Measurements from ENCODE around the gene OR1K1. TPM values are rescaled to one million over a fixed set of nuclear protein-coding genes. Genes with fewer than 3 reads are reported as not detected.

OR1K1 gene, protein sequence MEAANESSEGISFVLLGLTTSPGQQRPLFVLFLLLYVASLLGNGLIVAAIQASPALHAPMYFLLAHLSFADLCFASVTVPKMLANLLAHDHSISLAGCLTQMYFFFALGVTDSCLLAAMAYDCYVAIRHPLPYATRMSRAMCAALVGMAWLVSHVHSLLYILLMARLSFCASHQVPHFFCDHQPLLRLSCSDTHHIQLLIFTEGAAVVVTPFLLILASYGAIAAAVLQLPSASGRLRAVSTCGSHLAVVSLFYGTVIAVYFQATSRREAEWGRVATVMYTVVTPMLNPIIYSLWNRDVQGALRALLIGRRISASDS
- not detected for total RNA-seq
- long read RNA-seq = 0 reads

DNA sequence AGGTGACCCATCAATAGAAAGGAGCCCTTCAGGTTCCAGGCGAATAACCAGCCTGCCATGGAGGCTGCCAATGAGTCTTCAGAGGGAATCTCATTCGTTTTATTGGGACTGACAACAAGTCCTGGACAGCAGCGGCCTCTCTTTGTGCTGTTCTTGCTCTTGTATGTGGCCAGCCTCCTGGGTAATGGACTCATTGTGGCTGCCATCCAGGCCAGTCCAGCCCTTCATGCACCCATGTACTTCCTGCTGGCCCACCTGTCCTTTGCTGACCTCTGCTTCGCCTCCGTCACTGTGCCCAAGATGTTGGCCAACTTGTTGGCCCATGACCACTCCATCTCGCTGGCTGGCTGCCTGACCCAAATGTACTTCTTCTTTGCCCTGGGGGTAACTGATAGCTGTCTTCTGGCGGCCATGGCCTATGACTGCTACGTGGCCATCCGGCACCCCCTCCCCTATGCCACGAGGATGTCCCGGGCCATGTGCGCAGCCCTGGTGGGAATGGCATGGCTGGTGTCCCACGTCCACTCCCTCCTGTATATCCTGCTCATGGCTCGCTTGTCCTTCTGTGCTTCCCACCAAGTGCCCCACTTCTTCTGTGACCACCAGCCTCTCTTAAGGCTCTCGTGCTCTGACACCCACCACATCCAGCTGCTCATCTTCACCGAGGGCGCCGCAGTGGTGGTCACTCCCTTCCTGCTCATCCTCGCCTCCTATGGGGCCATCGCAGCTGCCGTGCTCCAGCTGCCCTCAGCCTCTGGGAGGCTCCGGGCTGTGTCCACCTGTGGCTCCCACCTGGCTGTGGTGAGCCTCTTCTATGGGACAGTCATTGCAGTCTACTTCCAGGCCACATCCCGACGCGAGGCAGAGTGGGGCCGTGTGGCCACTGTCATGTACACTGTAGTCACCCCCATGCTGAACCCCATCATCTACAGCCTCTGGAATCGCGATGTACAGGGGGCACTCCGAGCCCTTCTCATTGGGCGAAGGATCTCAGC is at the start of gene OR1K1:
Gene OR1K1, plus strand, starts transcription at position 58 of the 995 bp plus-strand sequence. Its CDS starts 0 bp downstream, at position 58.
- DNase-seq (ENCODE audit: low spot score) = peak; percentile 71

DNA sequence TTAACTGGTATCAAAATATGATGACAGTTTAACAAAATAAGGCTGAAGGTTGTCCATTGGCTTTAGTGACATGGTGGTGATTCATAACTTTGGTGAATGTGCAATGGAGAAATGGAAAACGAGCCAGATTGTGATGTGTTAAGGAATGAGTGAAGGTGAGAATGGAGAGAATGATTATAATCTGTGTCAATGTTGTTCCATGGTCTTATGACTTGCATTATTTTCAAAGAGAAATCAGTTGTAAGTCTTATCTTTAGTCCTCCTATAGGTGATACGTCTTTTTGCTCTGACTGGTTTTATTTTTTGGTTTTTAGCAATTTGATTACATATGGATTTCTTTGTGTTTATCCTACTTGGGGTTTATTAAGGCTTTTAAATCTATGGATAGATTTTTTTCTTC is 45.1 kb upstream of the OR1K1 start:
- no peak for DNase-seq (ENCODE audit: low spot score)

DNA sequence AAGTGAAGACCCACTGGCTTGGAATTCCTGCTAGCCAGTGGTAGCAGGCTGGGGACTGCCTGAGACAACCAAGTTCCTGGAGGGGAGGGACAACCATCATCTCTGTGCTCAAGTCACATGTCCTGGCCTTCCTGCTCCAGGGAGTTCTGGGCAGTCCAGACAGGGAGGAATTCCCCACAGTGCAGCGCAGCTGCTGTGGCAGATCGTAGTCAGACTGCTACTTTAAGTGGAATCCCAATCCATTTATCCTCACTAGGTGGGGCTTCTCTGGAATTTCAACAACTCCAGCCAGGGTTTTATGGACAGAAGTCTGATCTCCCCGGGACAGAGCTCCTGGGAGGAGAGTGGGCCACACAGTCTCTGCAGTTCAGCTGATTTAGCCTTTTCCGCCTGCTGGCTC is 32.1 kb upstream of the OR1K1 start:
- no peak for DNase-seq (ENCODE audit: low spot score)

DNA sequence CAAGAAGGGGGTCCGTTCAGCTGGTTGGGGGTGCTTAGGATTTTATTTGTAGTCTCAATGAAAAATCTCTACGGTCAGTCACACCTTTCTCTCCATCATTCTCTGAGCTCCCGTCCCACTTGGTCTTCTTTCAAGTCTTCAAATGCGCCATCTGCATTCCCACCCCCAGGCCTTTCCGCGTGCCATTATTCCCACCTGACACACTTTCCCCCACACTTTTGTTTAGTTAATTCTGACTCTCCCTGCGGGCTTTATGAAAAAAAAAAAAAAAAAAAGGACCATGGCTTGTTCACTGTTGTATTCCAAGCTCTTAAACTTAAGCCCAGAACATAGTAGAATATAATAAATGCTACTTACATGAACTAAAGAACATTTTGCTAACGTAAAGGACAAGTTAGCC is 22.9 kb upstream of the OR1K1 start:
- DNase-seq (ENCODE audit: low spot score) = no peak

DNA sequence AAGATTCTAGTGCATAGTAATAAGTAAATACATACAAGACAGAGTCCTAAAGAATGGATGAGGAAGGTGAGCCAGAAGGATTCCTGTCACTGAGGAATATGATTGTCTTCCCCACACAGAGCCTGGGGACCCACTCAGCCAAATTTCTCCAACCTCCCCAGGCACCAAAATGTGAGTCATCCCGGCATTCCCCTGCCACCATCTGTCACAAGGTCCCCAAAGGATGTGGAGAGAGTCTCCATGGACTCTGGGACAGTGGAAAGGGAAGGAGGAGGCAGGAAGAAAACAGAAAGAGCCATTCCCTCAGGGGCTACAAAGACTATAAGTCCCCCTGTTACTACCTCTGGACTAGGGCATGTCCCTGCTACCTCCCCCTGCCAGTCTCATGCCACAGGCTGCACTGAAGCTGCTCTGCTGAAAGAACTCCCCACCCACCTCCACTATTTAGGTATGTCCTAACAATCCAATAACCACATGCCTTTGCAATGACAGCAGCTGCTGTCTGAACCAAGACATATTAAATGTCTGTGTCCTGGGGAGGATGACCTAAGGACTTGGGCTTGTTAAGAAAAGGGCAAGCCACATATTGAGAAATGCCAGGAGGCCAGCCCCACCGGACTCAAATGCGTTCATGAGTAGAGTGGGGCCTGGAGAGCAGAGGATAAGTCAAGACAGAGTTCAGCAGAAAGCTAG is 21.8 kb upstream of the OR1K1 start:
- DNase-seq (ENCODE audit: low spot score) = no peak

DNA sequence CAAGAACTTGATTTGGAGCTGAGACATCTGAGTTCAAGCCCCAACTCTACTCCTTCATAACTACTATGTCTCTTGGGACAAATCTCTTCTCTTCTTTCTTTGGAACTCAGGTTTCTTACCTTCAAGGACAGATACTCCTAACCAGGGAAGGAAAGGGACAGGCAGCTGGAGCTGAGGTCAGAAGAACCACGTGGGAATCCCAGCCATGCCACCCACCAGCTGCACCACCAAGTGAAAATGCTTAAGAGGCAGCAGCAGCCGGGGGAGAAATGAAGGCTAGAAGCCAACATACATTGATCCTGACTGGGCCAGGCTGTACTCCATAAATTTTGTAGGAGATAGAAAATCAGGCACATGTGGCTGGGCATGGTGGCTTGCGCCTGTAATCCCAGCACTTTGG is 20.7 kb upstream of the OR1K1 start:
- no peak for DNase-seq (ENCODE audit: low spot score)

DNA sequence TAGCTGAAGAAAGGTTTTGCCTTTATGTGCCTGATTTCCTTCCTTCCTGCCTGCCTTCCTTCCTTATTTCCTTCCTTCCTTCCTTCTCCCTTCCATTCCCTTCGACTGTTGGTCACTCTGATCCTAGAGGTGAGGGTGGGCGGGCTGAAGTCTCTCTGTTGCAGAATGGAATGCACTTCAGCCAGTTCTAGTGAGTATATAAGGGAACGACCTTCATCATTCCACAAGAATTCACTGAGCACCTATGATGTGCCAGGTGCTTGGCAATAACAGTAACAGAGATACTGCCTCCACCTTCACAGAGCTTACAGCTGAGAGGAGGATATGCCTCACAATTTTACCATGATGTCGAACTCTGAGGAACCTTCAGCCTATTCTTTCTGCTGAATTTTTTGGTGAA is 19.9 kb upstream of the OR1K1 start:
- DNase-seq (ENCODE audit: low spot score) = no peak

DNA sequence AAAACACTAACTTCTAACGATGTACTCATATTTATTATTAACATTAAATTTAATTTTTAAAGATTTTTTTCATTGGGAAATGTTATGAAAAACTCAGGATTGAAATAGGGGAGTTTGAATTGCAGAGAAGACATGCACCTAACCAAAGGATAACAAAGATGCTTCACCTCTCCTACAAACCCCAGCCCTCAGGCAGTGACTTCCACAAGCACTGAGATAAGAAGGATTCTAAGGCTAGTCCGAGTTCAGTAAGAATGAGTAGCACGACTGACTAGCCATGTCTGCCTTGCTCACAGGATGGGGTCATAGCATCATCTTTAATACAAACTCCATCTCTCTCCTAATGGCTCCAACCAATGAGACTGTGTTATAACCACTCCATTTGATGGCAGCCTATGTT is 18.3 kb upstream of the OR1K1 start:
- DNase-seq (ENCODE audit: low spot score) = no peak

DNA sequence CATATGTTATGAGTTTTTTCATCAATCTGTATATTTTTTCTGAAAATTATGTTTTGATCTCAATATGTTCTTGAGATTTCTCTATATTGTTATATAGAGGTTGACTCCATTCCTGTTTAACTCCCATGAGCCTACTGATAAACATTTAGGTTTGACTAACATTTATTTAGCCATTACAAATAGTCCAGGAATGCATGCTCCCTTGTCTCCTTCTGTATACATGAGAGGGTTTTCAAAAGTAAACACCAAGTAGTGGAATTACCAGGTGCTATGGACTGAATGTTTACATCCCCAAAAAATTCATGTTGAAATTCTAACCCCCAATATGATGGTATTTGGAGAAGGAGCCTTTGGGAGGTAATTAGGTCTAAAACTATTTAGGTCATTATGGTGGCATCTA is 14.7 kb upstream of the OR1K1 start:
- no peak for DNase-seq (ENCODE audit: low spot score)

DNA sequence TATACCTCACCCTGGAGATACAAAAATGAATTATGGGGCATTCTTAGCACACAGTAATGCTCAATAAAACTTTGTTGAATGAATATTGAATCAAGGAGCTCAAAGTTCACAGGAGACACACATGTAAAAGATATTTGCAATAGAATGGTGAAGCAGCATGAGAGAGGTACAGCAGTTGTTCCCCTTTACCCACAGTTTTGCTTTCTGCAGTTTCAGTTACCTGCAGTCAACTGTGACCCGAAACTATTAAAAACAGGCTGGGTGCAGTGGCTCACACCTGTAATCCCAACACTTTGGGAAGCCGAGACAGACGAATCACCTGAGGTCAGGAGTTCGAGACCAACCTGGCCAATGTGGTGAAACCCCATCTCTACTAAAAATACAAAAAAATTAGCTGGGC is 13.6 kb upstream of the OR1K1 start:
- no peak for DNase-seq (ENCODE audit: low spot score)

DNA sequence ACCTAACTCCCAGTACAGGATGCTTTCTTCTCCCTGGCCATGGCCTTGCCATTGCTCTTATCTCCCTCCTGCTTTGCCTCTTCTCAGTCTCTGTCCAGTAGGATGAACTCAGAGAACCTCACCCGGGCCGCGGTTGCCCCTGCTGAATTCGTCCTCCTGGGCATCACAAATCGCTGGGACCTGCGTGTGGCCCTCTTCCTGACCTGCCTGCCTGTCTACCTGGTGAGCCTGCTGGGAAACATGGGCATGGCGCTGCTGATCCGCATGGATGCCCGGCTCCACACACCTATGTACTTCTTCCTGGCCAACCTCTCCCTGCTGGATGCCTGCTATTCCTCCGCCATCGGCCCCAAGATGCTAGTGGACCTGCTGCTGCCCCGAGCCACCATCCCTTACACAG is 11.1 kb upstream of the OR1K1 start, which contains the start of gene OR5C1:
Gene OR5C1, plus strand, starts transcription at position 103 of the 400 bp plus-strand sequence. Its CDS starts 0 bp downstream, at position 103.
- DNase-seq (ENCODE audit: low spot score) = no peak

DNA sequence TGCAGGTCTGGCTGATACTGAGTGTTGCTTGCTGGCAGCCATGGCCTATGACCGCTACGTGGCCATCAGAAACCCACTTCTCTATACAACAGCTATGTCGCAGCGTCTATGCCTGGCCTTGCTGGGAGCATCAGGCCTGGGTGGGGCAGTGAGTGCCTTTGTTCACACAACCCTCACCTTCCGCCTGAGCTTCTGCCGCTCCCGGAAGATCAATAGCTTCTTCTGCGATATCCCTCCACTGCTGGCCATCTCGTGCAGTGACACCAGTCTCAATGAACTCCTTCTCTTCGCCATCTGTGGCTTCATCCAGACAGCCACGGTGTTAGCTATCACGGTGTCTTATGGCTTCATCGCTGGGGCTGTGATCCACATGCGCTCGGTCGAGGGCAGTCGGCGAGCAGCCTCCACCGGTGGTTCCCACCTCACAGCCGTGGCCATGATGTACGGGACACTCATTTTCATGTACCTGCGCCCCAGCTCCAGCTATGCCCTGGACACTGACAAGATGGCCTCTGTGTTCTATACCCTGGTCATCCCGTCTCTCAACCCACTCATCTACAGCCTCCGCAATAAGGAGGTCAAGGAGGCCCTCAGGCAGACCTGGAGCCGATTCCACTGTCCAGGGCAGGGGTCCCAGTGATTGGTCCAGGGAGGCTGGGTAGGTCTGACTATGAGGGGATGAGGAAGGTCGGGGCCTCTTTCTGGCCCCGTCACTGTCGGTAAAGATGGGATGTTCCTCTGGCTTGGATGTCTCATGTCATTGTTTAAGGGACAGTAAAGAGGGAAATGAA is 10.5 kb upstream of the OR1K1 start:
- no peak for DNase-seq (ENCODE audit: low spot score)

DNA sequence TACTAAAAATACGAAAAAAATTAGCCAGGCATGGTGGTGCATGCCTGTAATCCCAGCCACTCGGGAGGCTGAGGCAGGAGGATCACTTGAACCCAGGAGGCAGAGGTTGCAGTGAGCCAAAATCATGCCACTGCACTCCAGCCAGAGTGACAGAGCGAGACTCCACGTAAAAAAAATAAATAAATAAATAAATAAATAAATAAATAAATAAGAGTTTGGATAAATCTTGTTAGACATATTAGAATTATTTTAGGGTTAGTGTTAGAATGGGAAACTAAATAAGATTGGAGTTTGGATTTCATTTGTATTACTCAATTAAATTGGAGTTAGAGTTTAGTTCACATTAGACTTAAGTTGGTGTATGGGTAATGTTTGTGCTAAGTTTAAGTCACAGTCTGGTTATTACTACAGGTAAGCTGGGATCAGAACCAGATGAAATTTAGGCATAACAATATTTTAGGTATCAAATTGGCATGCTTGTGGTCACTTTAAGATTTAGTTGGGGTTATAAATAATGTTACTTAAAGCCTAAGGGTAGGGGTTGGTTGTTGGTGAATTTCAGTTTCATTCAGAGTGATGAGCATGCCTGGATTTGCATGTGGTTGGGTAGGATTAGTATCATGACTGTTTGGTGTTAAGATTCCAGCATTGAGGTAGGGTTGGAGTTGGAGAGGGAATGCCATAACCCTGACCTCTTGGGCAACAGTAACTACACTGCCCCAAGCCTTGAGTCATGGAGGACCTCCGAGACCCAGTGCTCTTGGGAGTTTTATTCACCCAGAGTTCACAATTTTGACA is 7.9 kb upstream of the OR1K1 start:
- DNase-seq (ENCODE audit: low spot score) = no peak

DNA sequence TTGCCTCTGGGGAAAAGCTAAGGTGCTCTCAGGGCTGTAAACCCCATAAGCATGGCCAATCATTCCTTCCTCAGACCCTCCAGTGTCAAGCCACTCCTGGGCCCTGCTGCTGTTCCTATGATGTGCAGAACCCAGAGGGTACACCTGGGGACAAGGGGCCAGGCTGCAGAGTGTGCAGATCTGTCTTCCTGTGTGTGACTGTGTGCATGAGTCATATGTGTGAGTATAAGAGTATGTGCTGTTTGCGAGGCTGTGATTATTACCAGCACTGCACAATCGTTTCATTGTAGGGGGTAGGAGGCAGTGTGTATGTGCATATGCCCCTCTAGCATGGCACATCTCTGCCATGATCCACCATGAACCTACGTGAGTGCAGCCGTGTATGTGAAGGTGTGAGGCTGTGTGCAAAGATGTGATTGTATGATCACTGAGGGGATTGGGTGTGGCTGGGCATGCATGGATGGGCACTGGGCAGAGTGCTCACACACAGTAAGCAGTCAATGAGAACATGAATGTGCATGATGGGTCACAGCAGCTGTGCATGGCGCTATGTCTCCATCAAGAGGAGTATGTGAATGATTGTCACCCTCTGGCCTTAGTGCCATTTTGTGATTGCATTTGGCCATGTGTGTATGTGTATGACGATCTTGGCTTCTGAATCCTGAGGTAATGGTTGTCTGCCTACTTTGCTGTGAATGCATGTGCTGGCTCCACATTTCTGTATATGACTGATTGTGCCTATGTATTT is 2.4 kb upstream of the OR1K1 start:
- DNase-seq (ENCODE audit: low spot score) = no peak

DNA sequence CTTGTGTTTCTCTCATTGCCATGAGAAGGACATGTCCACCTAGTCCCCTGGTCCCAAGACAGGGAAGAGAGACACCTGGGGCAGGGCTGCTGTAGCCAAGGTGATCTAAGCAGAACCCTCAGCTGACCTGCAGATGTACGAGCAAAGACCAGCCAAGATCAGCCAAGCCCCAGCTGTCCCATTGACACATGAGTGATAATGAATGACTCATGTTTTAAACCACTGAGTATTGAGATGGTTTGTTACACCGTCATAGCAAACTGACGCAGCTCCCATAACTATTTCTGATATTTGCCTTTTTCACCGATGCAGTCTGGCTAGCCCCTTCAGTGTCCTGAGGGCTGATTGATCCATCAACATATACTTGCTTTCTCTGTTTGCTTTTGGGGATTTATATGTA is 6.7 kb downstream of the OR1K1 start:
- no peak for DNase-seq (ENCODE audit: low spot score)

DNA sequence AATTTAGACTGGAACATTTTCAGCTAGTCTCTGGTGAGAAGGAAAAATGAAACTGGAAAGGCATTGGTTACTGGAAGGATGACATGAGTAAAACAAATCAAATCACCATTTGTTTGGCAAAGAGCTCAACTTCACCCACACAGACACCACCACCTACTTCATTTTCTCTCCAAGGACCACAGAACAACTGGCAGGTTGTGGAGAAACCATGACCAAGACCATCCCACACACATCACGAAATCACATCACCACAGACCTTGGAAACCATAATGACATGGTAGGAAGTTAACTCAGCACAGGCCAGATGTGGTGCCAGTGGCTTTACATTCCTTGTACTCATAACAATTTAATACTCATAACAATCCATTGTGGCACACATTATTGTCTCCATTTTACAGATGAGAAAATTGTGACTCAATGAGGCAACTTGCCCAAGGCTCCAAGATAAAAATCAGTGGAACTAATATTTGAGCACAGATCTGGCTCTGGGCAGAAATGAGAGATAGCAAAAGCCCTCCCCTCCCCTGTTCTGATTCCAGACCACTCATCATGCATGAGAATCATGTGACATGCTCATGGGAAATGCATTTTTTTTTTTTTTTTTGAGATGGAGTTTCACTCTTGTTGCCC is 7.5 kb downstream of the OR1K1 start:
- DNase-seq (ENCODE audit: low spot score) = no peak

DNA sequence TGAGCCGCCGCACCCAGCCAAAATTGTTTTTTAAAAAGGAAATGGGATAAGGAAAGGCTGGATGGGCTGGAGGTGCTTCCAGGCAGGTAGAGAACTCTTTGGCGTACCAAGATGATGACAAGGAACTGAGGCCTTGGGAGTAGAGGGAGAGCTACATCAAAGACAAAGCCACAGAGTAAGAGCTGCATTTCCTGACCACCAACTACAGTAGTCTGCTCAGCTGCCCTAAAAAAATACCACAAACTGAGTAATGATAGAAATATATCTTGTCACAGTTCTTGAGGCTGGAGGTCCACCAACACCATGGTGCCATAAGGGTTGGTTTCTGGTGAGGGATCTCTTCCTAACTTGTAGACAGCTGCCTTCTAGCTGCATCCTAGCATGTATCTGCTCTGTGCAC is 8.2 kb downstream of the OR1K1 start:
- DNase-seq (ENCODE audit: low spot score) = no peak

DNA sequence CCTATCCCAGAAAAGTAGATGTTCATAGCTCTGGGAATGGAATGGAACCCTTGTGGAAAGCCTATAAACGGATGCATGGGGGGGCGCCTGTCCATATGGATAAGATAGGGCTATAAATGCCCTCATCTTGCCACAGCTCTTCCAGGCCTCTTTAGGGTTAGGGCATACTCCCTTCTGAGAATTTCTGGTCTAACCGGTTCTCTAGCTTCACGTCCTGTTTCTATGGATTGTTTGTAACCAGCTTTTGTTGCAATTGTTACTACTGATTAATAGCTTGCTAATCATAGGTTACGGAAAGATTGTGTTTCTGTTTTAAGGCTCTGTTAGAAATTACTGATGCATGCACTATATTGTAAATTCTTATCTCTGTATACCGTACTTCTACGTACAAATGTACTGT is 9.3 kb downstream of the OR1K1 start:
- peak; percentile 30 for DNase-seq (ENCODE audit: low spot score)
